ENCODE results near the gene COX4I1.

Gene COX4I1

DNA sequence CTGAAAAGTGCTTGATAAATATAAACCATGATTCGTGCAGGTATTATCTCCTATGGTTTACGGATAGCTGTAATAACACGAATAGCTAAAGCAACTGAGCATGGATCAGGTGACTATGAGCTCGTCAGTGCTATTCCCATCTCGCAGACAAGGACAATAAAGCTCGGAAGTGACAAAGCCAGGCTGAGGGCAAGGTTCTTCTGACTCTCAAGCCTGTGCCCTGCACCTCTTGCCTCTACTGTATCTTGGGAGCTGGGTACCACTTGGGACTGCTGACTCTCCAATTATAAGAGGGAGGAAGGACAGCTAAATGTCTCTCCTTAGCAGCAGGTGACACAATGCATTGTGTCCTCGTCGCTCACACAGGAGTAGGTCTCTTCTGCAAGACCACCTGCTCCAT is 49.9 kb downstream of the COX4I1 start:
- no peaks in the 10 kb centered on the region for H3K9me3 ChIP-seq (ENCODE audit: control insufficient read depth, low read length)
- H3K27me3 ChIP-seq (ENCODE audit: control insufficient read depth, insufficient read depth, low read length) = peaks cover 19% of the 10 kb centered on the region
- no peak overlapping the region for H3K4me3 ChIP-seq (ENCODE audit: low read length)

DNA sequence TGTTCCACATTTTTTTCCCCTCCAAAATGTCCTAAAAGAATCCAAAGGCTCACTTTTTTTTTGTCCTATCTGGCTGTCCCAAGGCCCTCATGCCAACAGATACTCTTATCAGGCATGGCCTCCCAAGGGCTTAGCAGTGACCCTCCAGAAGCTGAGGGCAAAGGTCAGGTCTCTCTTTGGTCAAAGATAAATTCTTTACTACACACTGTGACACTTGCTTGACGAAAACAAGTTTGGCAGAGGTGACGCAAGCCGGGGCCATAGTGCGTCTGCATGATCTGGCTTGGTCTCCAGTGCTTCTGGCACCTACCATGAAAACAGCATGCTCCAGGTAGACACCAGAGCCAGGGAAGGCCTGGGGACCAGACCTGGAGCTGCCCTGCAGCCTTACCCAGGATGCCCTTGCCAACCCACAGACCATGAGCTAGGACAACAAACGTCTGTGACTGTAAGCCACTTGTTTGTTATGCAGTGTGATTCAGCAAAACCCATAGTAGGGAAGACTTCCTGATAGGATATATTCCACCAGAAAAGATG is 50.9 kb downstream of the COX4I1 start:
- Histone ChIP-seq H3K27me3 (ENCODE audit: control insufficient read depth, insufficient read depth, low read length) (peaks cover 12% of the 10 kb centered on the region), H3K4me3 (ENCODE audit: low read length) (no peak overlapping the region), H3K9ac (ENCODE audit: low read length) (no peak overlapping the region), H3K4me1 (ENCODE audit: control insufficient read depth, insufficient read depth, low read length) (peaks cover 5% of the 10 kb centered on the region), H3K9me3 (ENCODE audit: control insufficient read depth, low read length) (no peaks in the 10 kb centered on the region), H3K36me3 (ENCODE audit: control insufficient read depth, insufficient read depth, low read length) (no peaks in the 10 kb centered on the region)

More for the DNA sequence above, 49.9 kb downstream of the COX4I1 start:
- H3K36me3 ChIP-seq (ENCODE audit: control insufficient read depth, insufficient read depth, low read length) = no peaks in the 10 kb centered on the region
- H3K4me1 ChIP-seq (ENCODE audit: control insufficient read depth, insufficient read depth, low read length) = peaks cover 15% of the 10 kb centered on the region
- H3K9ac ChIP-seq (ENCODE audit: low read length) = no peak overlapping the region

DNA sequence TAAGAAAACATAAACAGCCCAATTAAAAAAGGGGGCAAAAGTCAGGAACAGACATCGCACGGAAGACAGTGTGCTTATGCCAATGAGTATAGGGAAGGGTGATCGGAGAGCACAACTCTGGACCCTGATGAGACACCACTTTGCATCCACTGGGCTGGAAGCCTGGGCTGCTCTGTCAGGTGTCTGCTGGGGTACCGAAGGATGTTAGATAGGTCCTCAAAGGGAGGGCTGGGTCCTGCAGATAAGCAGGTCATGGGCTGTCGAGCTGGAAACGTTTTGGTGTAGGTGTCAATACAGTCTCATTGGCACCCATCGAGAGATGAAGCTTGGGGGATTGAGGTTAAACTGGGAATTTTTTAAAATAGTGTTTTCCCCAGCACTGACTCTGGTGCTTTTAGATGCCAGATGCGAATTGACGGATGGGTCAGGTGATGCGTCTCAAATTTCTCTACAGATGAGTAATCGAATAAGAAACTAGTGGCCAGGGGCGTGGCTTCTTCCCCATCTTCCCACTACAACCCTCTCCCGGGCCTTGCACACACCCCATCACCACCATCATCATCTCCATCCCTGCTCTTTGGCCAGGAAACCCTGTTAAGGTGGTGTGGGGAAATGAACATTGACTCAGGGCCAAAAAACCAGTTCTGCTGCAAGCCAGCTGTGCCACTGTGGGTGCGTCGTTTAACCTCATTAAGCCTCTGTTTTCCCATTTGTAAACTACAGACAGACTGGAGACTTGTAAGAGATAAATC is 51.7 kb downstream of the COX4I1 start:
- Histone ChIP-seq H3K9me3 (ENCODE audit: control insufficient read depth, low read length) (no peaks in the 10 kb centered on the region), H3K4me1 (ENCODE audit: control insufficient read depth, insufficient read depth, low read length) (peaks cover 5% of the 10 kb centered on the region), H3K4me3 (ENCODE audit: low read length) (no peak overlapping the region), H3K9ac (ENCODE audit: low read length) (no peak overlapping the region), H3K36me3 (ENCODE audit: control insufficient read depth, insufficient read depth, low read length) (no peaks in the 10 kb centered on the region), H3K27me3 (ENCODE audit: control insufficient read depth, insufficient read depth, low read length) (peaks cover 12% of the 10 kb centered on the region)

DNA sequence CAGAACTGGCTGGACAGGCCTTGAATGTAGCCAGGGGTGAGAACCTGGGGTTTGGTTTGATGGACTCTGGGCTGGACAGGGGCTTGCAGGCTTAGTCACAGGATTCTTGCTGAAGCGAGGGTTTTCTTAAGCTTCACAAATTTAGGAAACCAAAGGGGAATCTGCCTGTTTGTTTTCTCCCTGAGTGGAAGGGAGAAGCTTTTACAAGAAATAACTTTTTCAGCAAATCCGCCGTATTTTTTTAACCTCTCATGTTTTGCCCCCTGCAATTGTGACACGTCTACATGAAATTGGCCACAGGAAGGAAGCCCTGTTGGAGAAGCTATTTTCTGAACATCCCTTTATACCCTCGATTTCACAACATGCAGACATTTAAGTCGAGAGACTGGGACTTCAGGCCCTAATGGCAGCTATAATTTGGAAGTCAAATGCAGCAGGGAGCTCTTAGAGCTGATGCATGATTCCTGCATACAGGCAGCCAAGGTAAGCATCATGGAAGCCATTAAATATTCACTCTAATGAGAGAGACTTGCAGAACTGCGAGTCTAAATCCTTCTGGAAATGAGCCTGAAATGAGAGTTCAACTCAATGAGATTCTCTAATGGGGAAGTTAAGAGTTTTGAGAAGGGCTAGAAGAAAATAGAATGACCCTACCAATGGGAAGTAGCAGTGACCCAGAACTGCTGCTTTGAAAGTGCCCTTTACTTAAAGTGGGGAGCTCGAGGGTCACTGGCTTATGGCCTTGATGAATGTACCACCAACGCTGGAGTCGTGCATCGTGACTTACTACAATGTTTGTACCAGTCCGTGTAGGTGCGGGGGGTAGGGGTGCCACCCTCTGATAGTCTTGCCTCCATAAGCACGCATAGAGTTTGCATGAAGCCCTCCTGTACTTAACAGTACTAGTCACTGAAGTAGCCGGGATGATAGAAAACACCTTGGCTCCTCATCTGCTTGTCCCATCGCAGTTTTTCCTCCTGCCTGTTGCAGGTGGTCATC is 54.4 kb downstream of the COX4I1 start:
- Histone ChIP-seq H3K4me1 (ENCODE audit: control insufficient read depth, insufficient read depth, low read length) (no peaks in the 10 kb centered on the region), H3K36me3 (ENCODE audit: control insufficient read depth, insufficient read depth, low read length) (no peaks in the 10 kb centered on the region), H3K27me3 (ENCODE audit: control insufficient read depth, insufficient read depth, low read length) (peaks cover 7% of the 10 kb centered on the region), H3K4me3 (ENCODE audit: low read length) (no peak overlapping the region), H3K9ac (ENCODE audit: low read length) (no peak overlapping the region), H3K9me3 (ENCODE audit: control insufficient read depth, low read length) (no peaks in the 10 kb centered on the region)

DNA sequence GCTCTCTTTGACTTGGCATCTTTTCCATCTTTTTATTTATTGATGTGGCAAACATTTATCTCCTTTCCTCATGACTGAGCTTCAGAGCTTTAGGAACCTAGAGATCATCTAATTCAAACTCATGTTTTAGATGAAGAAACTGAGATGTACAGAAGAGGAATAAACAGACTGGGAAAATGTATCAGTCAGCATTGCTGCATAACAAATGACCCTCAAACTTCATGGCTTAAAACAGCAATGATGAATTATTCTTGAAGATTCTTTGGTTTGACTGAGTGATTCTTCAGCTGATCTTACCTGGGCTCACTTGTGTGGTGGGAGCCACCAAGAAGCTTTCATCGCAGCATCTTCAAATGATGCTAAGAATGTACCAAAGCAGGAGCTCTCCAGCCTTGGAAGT is 55.4 kb downstream of the COX4I1 start:
- H3K4me3 ChIP-seq (ENCODE audit: low read length) = no peak overlapping the region
- no peaks in the 10 kb centered on the region for H3K9me3 ChIP-seq (ENCODE audit: control insufficient read depth, low read length)
- H3K27me3 ChIP-seq (ENCODE audit: control insufficient read depth, insufficient read depth, low read length) = no peaks in the 10 kb centered on the region
- H3K9ac ChIP-seq (ENCODE audit: low read length) = no peak overlapping the region
- no peaks in the 10 kb centered on the region for H3K4me1 ChIP-seq (ENCODE audit: control insufficient read depth, insufficient read depth, low read length)
- H3K36me3 ChIP-seq (ENCODE audit: control insufficient read depth, insufficient read depth, low read length) = no peaks in the 10 kb centered on the region

DNA sequence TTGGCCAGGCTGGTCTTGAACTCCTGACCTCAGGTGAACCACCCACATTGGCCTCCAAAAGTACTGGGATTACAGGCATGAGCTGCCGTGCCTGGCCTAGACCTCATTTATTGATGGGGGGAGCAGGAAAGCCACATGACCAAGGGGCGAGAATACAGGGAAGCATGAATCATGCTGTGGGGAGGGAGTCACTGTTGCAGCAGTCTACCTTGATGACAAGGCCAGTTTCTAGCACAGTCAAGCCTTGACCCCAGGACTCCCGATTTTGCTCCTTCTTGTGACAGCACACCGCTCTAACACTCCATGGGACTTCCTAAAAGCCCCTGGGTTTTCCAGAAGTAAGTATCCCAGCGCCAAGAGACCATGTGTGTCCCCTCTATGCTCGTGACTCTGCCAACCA is 56.6 kb downstream of the COX4I1 start:
- H3K9ac ChIP-seq (ENCODE audit: low read length) = no peak overlapping the region
- H3K4me1 ChIP-seq (ENCODE audit: control insufficient read depth, insufficient read depth, low read length) = no peaks in the 10 kb centered on the region
- no peak overlapping the region for H3K4me3 ChIP-seq (ENCODE audit: low read length)
- no peaks in the 10 kb centered on the region for H3K36me3 ChIP-seq (ENCODE audit: control insufficient read depth, insufficient read depth, low read length)
- no peaks in the 10 kb centered on the region for H3K27me3 ChIP-seq (ENCODE audit: control insufficient read depth, insufficient read depth, low read length)
- H3K9me3 ChIP-seq (ENCODE audit: control insufficient read depth, low read length) = no peaks in the 10 kb centered on the region

DNA sequence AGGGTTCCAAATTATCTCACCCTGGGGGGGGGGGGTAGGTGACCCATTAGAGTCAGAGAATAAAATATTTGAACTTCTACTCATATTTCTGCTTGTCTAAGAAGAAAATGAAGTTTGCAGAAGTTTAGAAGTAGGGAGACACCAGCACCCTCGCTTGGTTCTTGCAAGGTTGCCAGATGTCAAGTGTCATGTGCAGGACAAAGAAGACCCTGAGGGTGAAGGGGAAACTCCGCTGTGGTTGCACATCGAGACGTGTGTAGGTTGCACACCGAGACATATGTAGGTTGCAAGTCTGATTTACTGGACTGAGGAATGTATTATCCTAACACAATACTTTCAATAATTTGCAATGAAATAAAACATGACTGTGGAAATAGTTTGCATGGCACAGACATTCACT is 57.1 kb downstream of the COX4I1 start:
- Histone ChIP-seq H3K4me1 (ENCODE audit: control insufficient read depth, insufficient read depth, low read length) (no peaks in the 10 kb centered on the region), H3K36me3 (ENCODE audit: control insufficient read depth, insufficient read depth, low read length) (no peaks in the 10 kb centered on the region)

More for the DNA sequence above, 57.1 kb downstream of the COX4I1 start:
- no peak overlapping the region for H3K9ac ChIP-seq (ENCODE audit: low read length)
- H3K4me3 ChIP-seq (ENCODE audit: low read length) = no peak overlapping the region
- no peaks in the 10 kb centered on the region for H3K9me3 ChIP-seq (ENCODE audit: control insufficient read depth, low read length)
- no peaks in the 10 kb centered on the region for H3K27me3 ChIP-seq (ENCODE audit: control insufficient read depth, insufficient read depth, low read length)

All from mucosa of stomach (tissue), 1 donor.